Endodermal cell (in vitro differentiated cells): ENCODE results near the gene PGC. TPM values are rescaled to one million over a fixed set of nuclear protein-coding genes. Genes with fewer than 3 reads are reported as not detected.

ENCODE experiments used
- DNase-seq: peaks from one replicate; pipeline ENCODE4 v3.0.0-alpha.2; 2017
- H3K27ac ChIP-seq: 2 replicates; pipeline ENCODE4 v1.5.1; 2013; ENCODE audit warnings: mild to moderate bottlenecking, low read depth, low read length, moderate library complexity
- H3K27me3 ChIP-seq: 2 replicates; pipeline ENCODE4 v1.6.1; 2013; ENCODE audit warnings: mild to moderate bottlenecking, low read length, moderate library complexity; ENCODE audit not compliant: insufficient read depth, control insufficient read depth, poor library complexity, severe bottlenecking
- H3K36me3 ChIP-seq: 2 replicates; pipeline ENCODE4 v1.7.0; 2013; ENCODE audit warnings: mild to moderate bottlenecking, low read length, moderate library complexity; ENCODE audit not compliant: control insufficient read depth, insufficient read depth
- H3K4me1 ChIP-seq: one replicate; pipeline ENCODE4 v1.7.0; 2013; ENCODE audit warnings: low read length; ENCODE audit not compliant: control insufficient read depth, insufficient read depth
- H3K4me3 ChIP-seq: 2 replicates; pipeline ENCODE4 v1.5.1; 2013; ENCODE audit warnings: mild to moderate bottlenecking, low read length, moderate library complexity
- H3K9ac ChIP-seq: 2 replicates; pipeline ENCODE4 v1.6.1; 2013; ENCODE audit warnings: mild to moderate bottlenecking, low read length, moderate library complexity; ENCODE audit not compliant: poor library complexity, severe bottlenecking; ENCODE audit errors: extremely low read depth
- H3K9me3 ChIP-seq: 2 replicates; pipeline ENCODE4 v1.6.1; 2013; ENCODE audit warnings: mild to moderate bottlenecking, low read length, moderate library complexity; ENCODE audit not compliant: control insufficient read depth
- H3K27ac Mint-ChIP-seq: 2 replicates; pipeline ENCODE4 v1.8.0; 2020; ENCODE audit warnings: mixed read lengths
- H3K27me3 Mint-ChIP-seq: 2 replicates; pipeline ENCODE4 v1.8.0; 2021; ENCODE audit warnings: mild to moderate bottlenecking, mixed read lengths; ENCODE audit not compliant: insufficient read depth
- H3K36me3 Mint-ChIP-seq: 2 replicates; pipeline ENCODE4 v1.8.0; 2020; ENCODE audit warnings: low read depth, mixed read lengths
- H3K4me1 Mint-ChIP-seq: 2 replicates; pipeline ENCODE4 v1.8.0; 2020; ENCODE audit warnings: mixed read lengths
- H3K4me3 Mint-ChIP-seq: 2 replicates; pipeline ENCODE4 v1.8.0; 2020; ENCODE audit warnings: mild to moderate bottlenecking, moderate library complexity, mixed read lengths
- H3K9me3 Mint-ChIP-seq: 2 replicates; pipeline ENCODE4 v1.8.0; 2020; ENCODE audit warnings: mild to moderate bottlenecking, mixed read lengths
- CTCF ChIP-seq: fragments of 200-600 bp; sonication (generic); conservative IDR thresholded peaks from 2 replicates; pipeline ENCODE4 v1.5.0; 2021; ENCODE audit warnings: antibody characterized with exemption, mild to moderate bottlenecking
- WGBS, 2 experiments: methylation state at CpG; one replicate each; pipeline versions ENCODE4 v1.1.5 to v1.1.7; 2013; ENCODE audit warnings: missing lambda C conversion rate in 2 of 2, mixed read lengths in 1 of 2; ENCODE audit not compliant: insufficient coverage in 1 of 2, insufficient read length in 1 of 2; 5-methylcytosine and 5-hydroxymethylcytosine counted together
- total RNA-seq, 2 donors: library from RNA; stranded (reverse); fragmentation: NEBNext Ultra II Directional in 1 of 2; extraction: Animal tissue kit (Norgen Biotek cat#: 25700) in 1 of 2; gene quantifications; 2 replicates in 1 of 2; 3 replicates in 1 of 2; pipeline ENCODE4 v1.2.1, GENCODE V29; 2021

Gene PGC
- total RNA-seq, 2 donors from 2014 or later: not detected

- Histone ChIP-seq H3K9ac (peak within 1 kb of the TSS; percentile 98), H3K27me3 (peaks cover 35% of the 10 kb centered on the region)
Measured at GRCh38 chr6:41787219-41787917, 40.2 kb upstream of the PGC start, which contains the start of gene TOMM6. Gene TOMM6, plus strand, starts transcription at chr6:41787694. Its CDS starts 4 bp downstream, at chr6:41787698.

GRCh38 chr6:41786451-41787218 lies 39.4 kb upstream of the PGC start:
- Histone ChIP-seq H3K36me3 (peaks cover 27% of the 10 kb centered on the region), H3K4me1 (no peaks in the 10 kb centered on the region), H3K4me3 (peak overlapping the region; percentile 100), H3K27ac (peak overlapping the region; percentile 59), H3K27me3 (peaks cover 40% of the 10 kb centered on the region), H3K9ac (peak overlapping the region; percentile 98), H3K9me3 (no peaks in the 10 kb centered on the region)
- Mint-ChIP-seq H3K4me3 (peak overlapping the region; percentile 97), H3K4me1 (peaks cover 3% of the 10 kb centered on the region), H3K27me3 (peaks cover 47% of the 10 kb centered on the region), H3K36me3 (peaks cover 20% of the 10 kb centered on the region), H3K27ac (peak overlapping the region; percentile 98), H3K9me3 (no peaks in the 10 kb centered on the region)
- 0 to 1% methylated on average over 26 to 58 of the region's 58 CpGs for WGBS, 2 experiments
- DNase-seq: peak; percentile 96
- peak; percentile 86 for TF ChIP-seq CTCF

More at GRCh38 chr6:41787219-41787917, 40.2 kb upstream of the PGC start, which contains the start of gene TOMM6:
- H3K4me1 Mint-ChIP-seq: peaks cover 3% of the 10 kb centered on the region
- peaks cover 40% of the 10 kb centered on the region for H3K27me3 Mint-ChIP-seq
- Histone ChIP-seq H3K36me3 (peaks cover 34% of the 10 kb centered on the region), H3K4me3 (peak within 1 kb of the TSS; percentile 100), H3K27ac (peak within 1 kb of the TSS; percentile 81), H3K4me1 (no peaks in the 10 kb centered on the region), H3K9me3 (no peaks in the 10 kb centered on the region)
- H3K9me3 Mint-ChIP-seq: no peaks in the 10 kb centered on the region
- peak; percentile 98 for DNase-seq
- WGBS, 2 experiments: 0 to 1% methylated on average over 25 to 55 of the region's 55 CpGs
- peak; percentile 96 for TF ChIP-seq CTCF
- H3K4me3 Mint-ChIP-seq: peak within 1 kb of the TSS; percentile 97
- peak within 1 kb of the TSS; percentile 98 for H3K27ac Mint-ChIP-seq
- peaks cover 28% of the 10 kb centered on the region for H3K36me3 Mint-ChIP-seq

GRCh38 chr6:41785689-41786450 lies 38.7 kb upstream of the PGC start:
- Histone ChIP-seq H3K27me3 (peaks cover 48% of the 10 kb centered on the region), H3K4me1 (no peaks in the 10 kb centered on the region), H3K27ac (no peak overlapping the region), H3K36me3 (peaks cover 21% of the 10 kb centered on the region), H3K4me3 (peak overlapping the region; percentile 100), H3K9me3 (no peaks in the 10 kb centered on the region), H3K9ac (no peak overlapping the region)
- Mint-ChIP-seq H3K9me3 (no peaks in the 10 kb centered on the region), H3K4me1 (peaks cover 8% of the 10 kb centered on the region), H3K27me3 (peaks cover 55% of the 10 kb centered on the region), H3K27ac (no peak overlapping the region), H3K36me3 (peaks cover 17% of the 10 kb centered on the region), H3K4me3 (peak overlapping the region; percentile 97)
- no peak for TF ChIP-seq CTCF
- no peak for DNase-seq
- WGBS, 2 experiments: 28 to 74% methylated on average over 4 to 28 of the region's 29 CpGs
